Panc1 (cell line): ENCODE results near the gene PPARGC1A.

Experiments
- CTCF ChIP-seq: fragments of 450-650 bp; IDR thresholded peaks from 2 replicates; pipeline ENCODE4 v1.5.1; 2017; ENCODE audit warnings: mild to moderate bottlenecking
- POLR2AphosphoS5 ChIP-seq: IDR thresholded peaks from 2 replicates; pipeline ENCODE4 v1.6.1; 2012; ENCODE audit warnings: mild to moderate bottlenecking, low read depth, low read length, moderate library complexity
- REST ChIP-seq, 2 experiments: IDR thresholded peaks; 2 replicates each; pipeline ENCODE4 v1.6.1; 2011 to 2012; ENCODE audit warnings: low read depth in 2 of 2, control low read depth in 1 of 2, low read length in 1 of 2, mild to moderate bottlenecking in 1 of 2, moderate library complexity in 1 of 2; ENCODE audit not compliant: insufficient read depth in 1 of 2
- SIN3A ChIP-seq: IDR thresholded peaks from 2 replicates; pipeline ENCODE4 v1.6.1; 2012; ENCODE audit warnings: low read depth, mild to moderate bottlenecking, low read length, moderate library complexity, borderline replicate concordance; ENCODE audit not compliant: insufficient read depth
- TCF7L2 ChIP-seq: IDR thresholded peaks from 2 replicates; pipeline ENCODE4 v1.6.1; 2011; ENCODE audit warnings: mild to moderate bottlenecking, low read depth, low read length, inconsistent platforms

- TF ChIP-seq CTCF (no peak), SIN3A (no peak), REST (IDR thresholded peaks at IDR 0.05; ENCODE audit: insufficient read depth in 1 of 2, low read depth in 2 of 2, low read length in 1 of 2) (no peak), POLR2AphosphoS5 (no peak), TCF7L2 (no peak)
These were observed 110.4 kb downstream of the PPARGC1A start for GRCh38 chr4:23779422-23779821.
